Camera-type eye (tissue), 1 donor: ENCODE measurements around the gene KRT32. TPM values are rescaled to one million over a fixed set of nuclear protein-coding genes. Genes with fewer than 3 reads are reported as not detected.

ENCODE experiments used
- total RNA-seq: library from RNA; depleted of rRNA; stranded (reverse); fragments of >200 nt; gene quantifications from one replicate; pipeline ENCODE4 v1.2.3, GENCODE V29; 2014

Gene KRT32
- not detected for total RNA-seq

DNA sequence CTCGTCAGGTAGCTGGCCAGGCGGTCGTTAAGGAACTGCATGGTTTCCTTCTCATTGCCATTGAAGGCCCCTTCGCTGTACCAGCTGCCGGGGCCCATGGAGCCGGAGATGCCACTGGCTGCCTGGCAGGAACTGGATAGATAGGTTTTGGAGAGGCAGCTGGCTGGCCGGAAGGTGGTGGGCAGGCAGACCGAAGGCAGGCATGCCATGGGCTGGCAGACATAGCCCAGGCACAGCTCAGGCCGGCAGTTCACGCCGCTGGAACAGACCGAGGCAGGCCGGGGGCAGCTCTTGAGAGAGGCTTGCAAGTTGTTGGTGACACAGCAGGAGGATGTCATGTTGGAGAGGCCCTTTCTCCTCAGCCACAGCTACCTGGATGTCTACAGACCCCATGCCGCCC is at the start of gene KRT32:
Gene KRT32, minus strand, starts transcription at position 399 of the 400 bp plus-strand sequence. Its CDS starts 61 bp downstream, at position 338.

DNA sequence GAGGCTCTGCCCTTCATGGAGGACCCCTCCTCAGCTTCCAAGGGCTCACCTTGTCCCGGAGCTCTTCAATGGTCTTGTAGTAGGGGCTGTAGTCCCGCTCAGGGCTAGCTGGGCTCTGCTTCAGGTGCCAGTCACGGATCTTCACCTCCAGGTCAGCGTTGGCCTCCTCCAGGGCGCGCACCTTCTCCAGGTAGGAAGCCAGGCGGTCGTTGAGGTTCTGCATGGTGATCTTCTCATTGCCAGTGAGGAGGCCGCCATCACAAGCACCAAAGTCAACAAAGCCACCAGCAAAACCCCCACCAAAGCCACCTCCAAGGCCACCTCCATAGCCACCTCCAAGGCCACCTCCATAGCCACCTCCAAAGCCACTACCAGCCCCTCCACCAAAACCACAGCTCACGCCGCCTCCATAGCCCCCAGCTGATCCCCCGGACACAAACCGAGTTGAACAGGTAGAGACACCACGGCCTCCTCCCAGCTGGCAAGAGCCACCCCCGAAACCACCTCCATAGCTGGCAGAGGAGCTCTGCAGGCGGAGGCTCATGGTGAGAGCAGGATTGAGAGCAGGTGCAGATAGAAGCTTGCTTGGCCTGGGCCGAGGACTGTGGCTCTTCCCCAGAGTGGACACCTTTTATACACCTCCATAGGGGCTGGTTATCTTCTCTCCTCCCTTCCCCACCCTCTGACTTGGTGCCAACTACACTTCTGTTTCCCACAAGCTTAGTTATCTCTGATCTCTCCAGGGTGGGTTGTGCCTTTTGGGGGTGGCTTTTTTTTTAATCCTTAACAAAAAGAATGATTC is 38.0 kb upstream of the KRT32 start, which contains the start of gene KRT13:
Gene KRT13, minus strand, starts transcription at position 606 of the 802 bp plus-strand sequence. Its CDS starts 62 bp downstream, at position 544.

DNA sequence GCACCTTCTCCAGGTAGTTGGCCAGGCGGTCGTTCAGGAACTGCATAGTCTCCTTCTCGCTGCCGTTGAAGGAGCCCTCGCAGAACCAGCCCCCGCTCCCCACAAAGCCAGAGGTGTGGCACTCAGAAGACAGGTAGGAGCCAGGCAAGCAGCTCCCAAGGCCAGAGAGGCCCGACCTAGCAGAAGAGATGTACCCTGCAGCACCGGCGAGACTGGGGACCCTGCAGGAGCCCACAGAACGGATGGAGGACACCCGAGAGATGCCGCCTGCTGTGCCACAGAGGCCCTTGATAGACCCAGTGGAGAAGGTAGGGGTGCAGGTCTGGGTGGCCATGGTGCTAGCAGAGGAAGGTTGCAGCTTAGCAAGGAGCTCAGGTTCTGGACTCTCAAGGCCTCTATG is 22.3 kb upstream of the KRT32 start, which contains the start of gene KRT36:
Gene KRT36, minus strand, starts transcription at position 380 of the 400 bp plus-strand sequence. Its CDS starts 46 bp downstream, at position 334.

DNA sequence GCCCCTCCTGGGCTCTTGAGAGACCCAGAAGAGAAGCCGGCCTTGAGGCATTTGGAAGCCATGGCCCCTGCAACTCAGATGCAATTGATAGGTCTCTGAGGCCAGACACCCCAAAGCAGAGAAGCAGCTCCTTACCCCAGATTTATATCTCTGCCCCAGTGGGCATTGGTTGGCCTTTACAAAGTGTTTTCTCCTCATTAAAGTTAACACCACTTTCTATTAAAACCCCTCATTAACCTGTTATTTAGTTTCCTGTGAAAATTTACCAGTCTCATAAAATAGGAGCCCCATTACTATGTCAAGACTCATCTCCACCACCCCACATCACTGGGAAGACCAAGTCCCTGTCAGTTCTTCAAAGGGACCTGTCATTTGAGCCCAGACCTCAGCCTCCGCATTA is 13.8 kb upstream of the KRT32 start, which contains the start of gene KRT35:
Gene KRT35, minus strand, starts transcription at position 116 of the 400 bp plus-strand sequence. Its CDS starts 54 bp downstream, at position 62.

DNA sequence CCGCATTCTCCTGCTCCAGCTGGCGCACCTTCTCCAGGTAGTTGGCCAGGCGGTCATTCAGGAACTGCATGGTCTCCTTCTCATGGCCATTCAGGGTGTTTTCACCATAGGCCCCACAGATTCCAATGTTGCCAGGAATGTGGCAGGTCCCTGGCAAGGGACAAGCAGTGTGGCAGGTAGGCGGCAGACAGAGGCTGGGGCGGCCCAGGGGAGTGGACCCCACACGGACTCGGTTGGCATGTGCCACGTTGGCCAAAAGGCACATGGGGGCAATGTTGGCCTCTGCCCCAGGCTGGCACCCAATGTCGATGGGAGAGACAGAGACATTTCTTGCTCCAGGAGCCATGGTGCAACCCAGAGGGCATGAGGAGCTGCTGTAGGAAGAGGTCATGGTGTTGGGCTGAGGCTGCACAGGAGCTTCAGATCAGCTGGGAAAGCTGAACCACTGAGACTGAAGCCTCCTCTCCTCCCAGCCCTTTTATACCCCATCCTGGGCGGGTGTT is 26.6 kb downstream of the KRT32 start, which contains the start of gene KRT38:
Gene KRT38, minus strand, starts transcription at position 453 of the 503 bp plus-strand sequence. Its CDS starts 62 bp downstream, at position 391.

DNA sequence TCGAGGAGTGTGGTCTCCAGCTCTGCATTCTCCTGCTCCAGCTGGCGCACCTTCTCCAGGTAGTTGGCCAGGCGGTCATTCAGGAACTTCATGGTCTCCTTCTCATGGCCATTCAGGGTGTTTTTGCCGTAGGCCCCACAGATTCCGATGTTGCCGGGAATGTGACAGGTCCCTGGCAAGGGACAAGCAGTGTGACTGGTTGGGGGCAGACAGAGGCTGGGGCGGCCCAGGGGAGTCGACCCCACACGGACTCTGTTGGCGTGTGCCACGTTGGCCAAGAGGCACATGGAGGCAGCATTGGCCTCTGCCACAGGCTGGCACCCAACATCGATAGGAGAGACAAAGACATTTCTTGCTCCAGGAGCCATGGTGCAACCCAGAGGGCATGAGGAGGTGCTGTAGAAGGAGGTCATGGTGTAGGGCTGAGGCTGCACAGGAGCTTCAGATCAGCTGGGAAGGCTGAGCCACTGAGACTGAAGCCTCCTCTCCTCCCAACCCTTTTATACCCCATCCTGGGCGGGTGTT is 43.0 kb downstream of the KRT32 start, which contains the start of gene KRT37:
Gene KRT37, minus strand, starts transcription at position 475 of the 525 bp plus-strand sequence. Its CDS starts 62 bp downstream, at position 413.

Other genes with a start within 250 kb of the KRT32 start
- gene KRTAP9-2, start 240.7 kb downstream of the KRT32 start, total RNA-seq, result not detected
- not detected for gene KRTAP9-3, start 234.9 kb downstream of the KRT32 start, total RNA-seq
- gene KRTAP9-8, start 229.4 kb downstream of the KRT32 start, total RNA-seq, result 0.44 TPM
- not detected for gene KRTAP9-4, start 217.7 kb downstream of the KRT32 start, total RNA-seq
- not detected for gene KRTAP9-9, start 212.0 kb downstream of the KRT32 start, total RNA-seq
- gene KRTAP9-6, start 202.0 kb downstream of the KRT32 start, total RNA-seq, result not detected
- not detected for gene KRTAP9-7, start 191.7 kb downstream of the KRT32 start, total RNA-seq
- gene KRTAP29-1, start 164.5 kb downstream of the KRT32 start, total RNA-seq, result not detected
- gene KRTAP16-1, start 158.1 kb downstream of the KRT32 start, total RNA-seq, result not detected
- gene KRTAP17-1, start 151.7 kb downstream of the KRT32 start, total RNA-seq, result not detected
- gene KRT33A, start 116.6 kb downstream of the KRT32 start, total RNA-seq, result not detected
- gene KRT33B, start 97.6 kb downstream of the KRT32 start, total RNA-seq, result not detected
- gene KRT34, start 85.1 kb downstream of the KRT32 start, total RNA-seq, result not detected
- not detected for gene KRT31, start 69.8 kb downstream of the KRT32 start, total RNA-seq
- gene KRT37, start 42.8 kb downstream of the KRT32 start, total RNA-seq, result not detected
- gene KRT38, start 26.4 kb downstream of the KRT32 start, total RNA-seq, result not detected
- gene KRT35, start 13.8 kb upstream of the KRT32 start, total RNA-seq, result not detected
- gene KRT36, start 22.5 kb upstream of the KRT32 start, total RNA-seq, result not detected
- gene KRT13, start 38.2 kb upstream of the KRT32 start, total RNA-seq, result 200 TPM
- 80.3 TPM for gene KRT15, start 51.5 kb upstream of the KRT32 start, total RNA-seq
- 131 TPM for gene KRT19, start 60.9 kb upstream of the KRT32 start, total RNA-seq
- not detected for gene KRT9, start 104.7 kb upstream of the KRT32 start, total RNA-seq
- gene KRT14, start 119.5 kb upstream of the KRT32 start, total RNA-seq, result 51.0 TPM
- 0.66 TPM for gene KRT16, start 145.4 kb upstream of the KRT32 start, total RNA-seq
- 39.9 TPM for gene KRT17, start 157.2 kb upstream of the KRT32 start, total RNA-seq
- gene EIF1, start 221.5 kb upstream of the KRT32 start, total RNA-seq, result 247 TPM
- gene GAST, start 244.9 kb upstream of the KRT32 start, total RNA-seq, result not detected